Brain microvascular endothelial cell (primary cell): ENCODE measurements around the gene BTBD7.
A peak's percentile ranks its signal among the peaks of the same experiment; 100 is the strongest.

Source experiments
- DNase-seq: peaks from one replicate; pipeline ENCODE4 v3.0.0-alpha.2; 2020
- H3K27ac ChIP-seq: fragments of 250-450 bp; sonication (Bioruptor Pico); 2 replicates; pipeline ENCODE4 v1.5.1; 2020; ENCODE audit warnings: mild to moderate bottlenecking, moderate library complexity
- H3K27me3 ChIP-seq: fragments of 250-450 bp; sonication (Bioruptor Pico); replicated peaks from 2 replicates; pipeline ENCODE4 v1.5.1; 2020; ENCODE audit warnings: mild to moderate bottlenecking
- H3K36me3 ChIP-seq: fragments of 250-450 bp; sonication (Bioruptor Pico); replicated peaks from 2 replicates; pipeline ENCODE4 v1.5.1; 2020; ENCODE audit warnings: mild to moderate bottlenecking
- H3K4me3 ChIP-seq: 2 replicates; pipeline ENCODE4 v1.5.1; 2011; ENCODE audit warnings: low read depth, mild to moderate bottlenecking, control low read depth, low read length, moderate library complexity
- in situ Hi-C: cut with HindIII; loops from 2 replicates; pipeline ENCODE4 v1.10.0; 2017; ENCODE audit warnings: low sequenced_read_pairs, low pct_ligation_motif_present
- TF ChIP-seq, protein P1 (sequence below): IDR thresholded peaks from 2 replicates; pipeline ENCODE4 v1.5.1; 2011; ENCODE audit warnings: low read depth, mild to moderate bottlenecking, moderate library complexity, low read length, control low read depth, inconsistent platforms; ENCODE audit errors: missing control alignments

The BTBD7 gene

GRCh38 chr14:93299416-93299815, 33.4 kb downstream of the BTBD7 start:
- peaks cover 1% of the 10 kb centered on the region for H3K36me3 ChIP-seq
- TF ChIP-seq, protein P1, sequence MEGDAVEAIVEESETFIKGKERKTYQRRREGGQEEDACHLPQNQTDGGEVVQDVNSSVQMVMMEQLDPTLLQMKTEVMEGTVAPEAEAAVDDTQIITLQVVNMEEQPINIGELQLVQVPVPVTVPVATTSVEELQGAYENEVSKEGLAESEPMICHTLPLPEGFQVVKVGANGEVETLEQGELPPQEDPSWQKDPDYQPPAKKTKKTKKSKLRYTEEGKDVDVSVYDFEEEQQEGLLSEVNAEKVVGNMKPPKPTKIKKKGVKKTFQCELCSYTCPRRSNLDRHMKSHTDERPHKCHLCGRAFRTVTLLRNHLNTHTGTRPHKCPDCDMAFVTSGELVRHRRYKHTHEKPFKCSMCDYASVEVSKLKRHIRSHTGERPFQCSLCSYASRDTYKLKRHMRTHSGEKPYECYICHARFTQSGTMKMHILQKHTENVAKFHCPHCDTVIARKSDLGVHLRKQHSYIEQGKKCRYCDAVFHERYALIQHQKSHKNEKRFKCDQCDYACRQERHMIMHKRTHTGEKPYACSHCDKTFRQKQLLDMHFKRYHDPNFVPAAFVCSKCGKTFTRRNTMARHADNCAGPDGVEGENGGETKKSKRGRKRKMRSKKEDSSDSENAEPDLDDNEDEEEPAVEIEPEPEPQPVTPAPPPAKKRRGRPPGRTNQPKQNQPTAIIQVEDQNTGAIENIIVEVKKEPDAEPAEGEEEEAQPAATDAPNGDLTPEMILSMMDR: no peak
- H3K27ac ChIP-seq: no peak overlapping the region
- in situ Hi-C loops: no loop called here
- no peak overlapping the region for H3K4me3 ChIP-seq
- no peak for DNase-seq
- H3K27me3 ChIP-seq: no peaks in the 10 kb centered on the region

- in situ Hi-C loops: no loop called here
- no peak overlapping the region for H3K4me3 ChIP-seq
Observed at GRCh38 chr14:93295541-93296220, 37.2 kb downstream of the BTBD7 start.

DNA sequence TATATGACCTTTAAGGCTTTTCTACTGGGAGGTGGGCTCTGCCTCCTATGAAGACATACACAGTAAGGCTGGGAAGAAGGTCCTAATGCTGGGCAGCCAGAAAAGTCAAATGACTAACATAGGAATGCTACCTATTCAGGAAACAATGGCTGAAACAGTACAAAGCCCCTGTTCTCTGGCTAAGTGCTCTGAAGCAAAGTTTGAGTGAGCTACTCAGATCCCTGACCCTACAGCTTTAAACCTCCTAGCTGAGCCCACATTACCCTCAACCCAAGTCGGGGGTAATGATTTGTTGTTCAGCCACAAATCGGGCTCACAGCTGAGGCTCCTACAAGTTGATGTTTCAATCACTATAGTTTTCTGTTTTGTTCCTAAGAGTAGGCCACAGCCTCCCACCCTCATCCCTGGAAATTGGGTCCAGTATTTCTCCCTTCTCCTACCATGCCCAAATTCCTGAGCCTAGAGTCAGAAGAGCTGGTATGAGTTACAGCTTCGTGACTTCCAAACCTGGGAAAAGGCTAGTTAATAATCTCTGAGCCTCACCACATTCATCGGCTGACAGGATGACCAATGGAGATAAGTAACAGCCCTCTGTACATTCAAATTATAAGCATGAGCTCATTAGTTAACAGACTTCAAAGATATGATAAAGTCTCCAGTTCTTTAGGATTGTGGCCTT, 46.5 kb downstream of the BTBD7 start:
- TF ChIP-seq, protein P1: no peak
- H3K27me3 ChIP-seq: no peaks in the 10 kb centered on the region
- in situ Hi-C loops: no loop called here
- peak; percentile 36 for DNase-seq
- H3K4me3 ChIP-seq: no peak overlapping the region
- H3K27ac ChIP-seq: peak overlapping the region; percentile 58
- H3K36me3 ChIP-seq: no peaks in the 10 kb centered on the region

More at GRCh38 chr14:93295541-93296220, 37.2 kb downstream of the BTBD7 start:
- H3K36me3 ChIP-seq: peaks cover 9% of the 10 kb centered on the region
- H3K27ac ChIP-seq: no peak overlapping the region
- TF ChIP-seq, protein P1: no peak
- H3K27me3 ChIP-seq: no peaks in the 10 kb centered on the region
- no peak for DNase-seq

DNA sequence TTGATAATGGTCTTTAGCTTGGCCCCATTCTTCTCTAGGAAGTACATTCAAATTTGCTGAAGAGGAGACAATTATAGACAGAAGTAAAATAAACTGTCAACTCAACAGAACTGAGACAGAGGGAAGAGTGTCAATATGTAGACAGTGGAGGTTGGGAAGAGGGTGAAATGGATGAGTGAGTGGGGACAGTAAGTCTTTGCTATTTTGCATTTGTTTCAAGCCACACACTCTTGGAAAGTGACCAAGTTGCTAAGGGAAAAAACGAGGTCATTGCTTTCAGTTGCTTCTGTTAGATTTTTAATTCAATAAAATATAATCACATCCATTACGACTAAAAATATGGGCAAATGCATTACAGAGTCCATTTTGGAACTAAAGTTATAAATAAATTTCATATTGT, 47.8 kb downstream of the BTBD7 start:
- TF ChIP-seq, protein P1: no peak
- no peak overlapping the region for H3K4me3 ChIP-seq
- DNase-seq: peak; percentile 47
- H3K27me3 ChIP-seq: no peaks in the 10 kb centered on the region
- H3K36me3 ChIP-seq: no peaks in the 10 kb centered on the region
- in situ Hi-C loops: no loop called here
- no peak overlapping the region for H3K27ac ChIP-seq

GRCh38 chr14:93281937-93282336, 50.9 kb downstream of the BTBD7 start:
- Histone ChIP-seq H3K36me3 (no peaks in the 10 kb centered on the region), H3K4me3 (no peak overlapping the region), H3K27ac (no peak overlapping the region), H3K27me3 (no peaks in the 10 kb centered on the region)
- in situ Hi-C loops: no loop called here
- TF ChIP-seq, protein P1: no peak
- DNase-seq: no peak

GRCh38 chr14:93280743-93281142, 52.1 kb downstream of the BTBD7 start:
- no peaks in the 10 kb centered on the region for H3K36me3 ChIP-seq
- no peak overlapping the region for H3K27ac ChIP-seq
- DNase-seq: no peak
- in situ Hi-C loops: no loop called here
- H3K4me3 ChIP-seq: no peak overlapping the region
- TF ChIP-seq, protein P1: no peak
- no peaks in the 10 kb centered on the region for H3K27me3 ChIP-seq
